MCF 10A (cell line): ENCODE results near the gene TMEM150C. TPM values are rescaled to one million over a fixed set of nuclear protein-coding genes. Genes with fewer than 3 reads are reported as not detected.

ENCODE experiments used
- BruUV-seq: library from RNA; stranded (reverse); fragments of 400-500 nt; replicated peaks from 2 replicates; lab custom pipeline; 2021; lab: Mats Ljungman, UMichigan
- CTCF ChIA-PET: fragments of 300-600 bp; sonication (Branson Sonifier 250); formaldehyde crosslinking; extraction: SDS; loops from one replicate; lab custom pipeline; 2021; ENCODE audit warnings: antibody characterized with exemption, inconsistent platforms; lab: Yijun Ruan, JAX
- POLR2A ChIA-PET: fragments of 300-600, 350-650 bp; sonication (Branson Sonifier 250); formaldehyde crosslinking; extraction: SDS; loops from one replicate; lab custom pipeline; 2020; ENCODE audit warnings: antibody characterized with exemption, inconsistent platforms; lab: Yijun Ruan, JAX
- DNase-seq: peaks from one replicate; pipeline ENCODE4 v3.0.0-alpha.2; 2018; ENCODE audit not compliant: unreplicated experiment
- H3K27ac Mint-ChIP-seq: one replicate; pipeline ENCODE4 v1.8.0; 2022; ENCODE audit warnings: mild to moderate bottlenecking, low read depth, mixed read lengths; ENCODE audit not compliant: unreplicated experiment
- H3K27me3 Mint-ChIP-seq: one replicate; pipeline ENCODE4 v1.8.0; 2022; ENCODE audit warnings: mixed read lengths; ENCODE audit not compliant: insufficient read depth, unreplicated experiment
- H3K36me3 Mint-ChIP-seq: one replicate; pipeline ENCODE4 v1.8.0; 2022; ENCODE audit warnings: mild to moderate bottlenecking, moderate library complexity, mixed read lengths; ENCODE audit not compliant: insufficient read depth, unreplicated experiment
- H3K4me1 Mint-ChIP-seq: one replicate; pipeline ENCODE4 v1.8.0; 2022; ENCODE audit warnings: mixed read lengths; ENCODE audit not compliant: insufficient read depth, unreplicated experiment
- H3K4me3 Mint-ChIP-seq: one replicate; pipeline ENCODE4 v1.8.0; 2022; ENCODE audit warnings: mild to moderate bottlenecking, moderate library complexity, mixed read lengths; ENCODE audit not compliant: unreplicated experiment
- H3K9me3 Mint-ChIP-seq: one replicate; pipeline ENCODE4 v1.8.0; 2022; ENCODE audit warnings: mixed read lengths; ENCODE audit not compliant: unreplicated experiment
- intact Hi-C: fragments of 100-400 bp; cut with micrococcal nuclease; formaldehyde crosslinking; loops from 2 replicates; pipeline ENCODE4 v1.14.1; 2022
- total RNA-seq: library from RNA; stranded (reverse); gene quantifications from 2 replicates; pipeline ENCODE4 v1.2.3, GENCODE V29; 2022
- TF ChIP-seq, protein P1 (sequence below): fragments of 200-600 bp; IDR thresholded peaks from one replicate; pipeline ENCODE4 v1.8.0; 2022; ENCODE audit warnings: antibody characterized with exemption, mild to moderate bottlenecking; ENCODE audit not compliant: unreplicated experiment

The TMEM150C gene
- total RNA-seq, 1 experiment from 2014 or later, result not detected

- no peaks in the 10 kb centered on the region for H3K27me3 Mint-ChIP-seq
- ChIA-PET CTCF (interaction anchor here (1.1 to 1.5 kb wide), 4 partner anchors 8 to 88 kb away, joined by 3 to 5 read pairs (median 3); no protein-coding TSS in a partner anchor), POLR2A (interaction anchor here (0.6 to 5.8 kb wide), 11 partner anchors 8 to 462 kb away, joined by 3 to 91 read pairs (median 5); partner anchors contain the start of genes ENOPH1, HNRNPD and HNRNPDL)
- peaks cover 33% of the 10 kb centered on the region for H3K4me1 Mint-ChIP-seq
- H3K9me3 Mint-ChIP-seq, result no peaks in the 10 kb centered on the region
- TF ChIP-seq, protein P1, sequence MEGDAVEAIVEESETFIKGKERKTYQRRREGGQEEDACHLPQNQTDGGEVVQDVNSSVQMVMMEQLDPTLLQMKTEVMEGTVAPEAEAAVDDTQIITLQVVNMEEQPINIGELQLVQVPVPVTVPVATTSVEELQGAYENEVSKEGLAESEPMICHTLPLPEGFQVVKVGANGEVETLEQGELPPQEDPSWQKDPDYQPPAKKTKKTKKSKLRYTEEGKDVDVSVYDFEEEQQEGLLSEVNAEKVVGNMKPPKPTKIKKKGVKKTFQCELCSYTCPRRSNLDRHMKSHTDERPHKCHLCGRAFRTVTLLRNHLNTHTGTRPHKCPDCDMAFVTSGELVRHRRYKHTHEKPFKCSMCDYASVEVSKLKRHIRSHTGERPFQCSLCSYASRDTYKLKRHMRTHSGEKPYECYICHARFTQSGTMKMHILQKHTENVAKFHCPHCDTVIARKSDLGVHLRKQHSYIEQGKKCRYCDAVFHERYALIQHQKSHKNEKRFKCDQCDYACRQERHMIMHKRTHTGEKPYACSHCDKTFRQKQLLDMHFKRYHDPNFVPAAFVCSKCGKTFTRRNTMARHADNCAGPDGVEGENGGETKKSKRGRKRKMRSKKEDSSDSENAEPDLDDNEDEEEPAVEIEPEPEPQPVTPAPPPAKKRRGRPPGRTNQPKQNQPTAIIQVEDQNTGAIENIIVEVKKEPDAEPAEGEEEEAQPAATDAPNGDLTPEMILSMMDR, result no peak
- peak overlapping the region; percentile 63 for H3K27ac Mint-ChIP-seq
- peak overlapping the region; percentile 45 for H3K4me3 Mint-ChIP-seq
- peak; percentile 91 for DNase-seq
- no TSS peak for BruUV-seq
- peaks cover 40% of the 10 kb centered on the region for H3K36me3 Mint-ChIP-seq
- intact Hi-C loops, result no loop called here
These were observed 124.3 kb downstream of the TMEM150C start for GRCh38 chr4:82437285-82438005.

DNA sequence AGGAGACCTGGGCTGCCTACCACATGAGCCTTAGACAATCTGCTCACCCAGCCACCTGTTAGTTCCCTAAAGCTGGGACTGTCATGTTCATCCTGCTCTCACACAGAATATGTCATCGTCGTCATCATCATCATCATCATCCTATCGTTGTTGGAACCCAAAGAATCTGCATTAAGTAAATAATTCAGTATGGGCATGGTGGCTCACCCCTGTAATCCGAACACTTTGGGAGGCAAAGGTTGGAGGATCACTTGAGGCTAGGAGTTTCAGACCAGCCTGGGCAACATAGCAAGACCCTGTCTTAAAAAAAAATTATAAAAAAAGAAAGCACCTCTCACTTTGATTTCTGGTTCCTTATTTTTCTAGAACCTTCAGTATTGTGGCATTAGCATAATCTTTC lies 125.0 kb downstream of the TMEM150C start:
- Mint-ChIP-seq H3K27me3 (no peaks in the 10 kb centered on the region), H3K4me3 (no peak overlapping the region), H3K36me3 (peaks cover 35% of the 10 kb centered on the region), H3K9me3 (no peaks in the 10 kb centered on the region), H3K4me1 (peaks cover 33% of the 10 kb centered on the region), H3K27ac (peak overlapping the region; percentile 63)
- DNase-seq, result no peak
- TF ChIP-seq, protein P1, result no peak
- POLR2A ChIA-PET, result interaction anchor here (1.6 to 5.8 kb wide), 6 partner anchors 7 to 462 kb away, joined by 5 to 91 read pairs (median 12); partner anchors contain the start of genes ENOPH1, HNRNPD and HNRNPDL
- intact Hi-C loops, result no loop called here
- CTCF ChIA-PET, result interaction anchor here (0.7 to 1.5 kb wide), 5 partner anchors 8 to 88 kb away, joined by 3 to 5 read pairs (median 3); no protein-coding TSS in a partner anchor
- BruUV-seq, result no TSS peak

- Mint-ChIP-seq H3K4me3 (no peak overlapping the region), H3K36me3 (peaks cover 32% of the 10 kb centered on the region), H3K9me3 (no peaks in the 10 kb centered on the region), H3K27ac (no peak overlapping the region), H3K4me1 (peaks cover 32% of the 10 kb centered on the region), H3K27me3 (no peaks in the 10 kb centered on the region)
- TF ChIP-seq, protein P1, result no peak
- POLR2A ChIA-PET, result interaction anchor here (0.7 to 4.2 kb wide), 4 partner anchors 57 to 524 kb away, joined by 3 to 17 read pairs (median 11); partner anchors contain the start of gene HNRNPD
- no TSS peak for BruUV-seq
- DNase-seq, result no peak
- CTCF ChIA-PET, result interaction anchor here (0.6 to 0.8 kb wide), 3 partner anchors 8 to 71 kb away, joined by 3 to 4 read pairs (median 4); no protein-coding TSS in a partner anchor
- intact Hi-C loops, result no loop called here
These were observed 125.7 kb downstream of the TMEM150C start for GRCh38 chr4:82436130-82436529.

DNA sequence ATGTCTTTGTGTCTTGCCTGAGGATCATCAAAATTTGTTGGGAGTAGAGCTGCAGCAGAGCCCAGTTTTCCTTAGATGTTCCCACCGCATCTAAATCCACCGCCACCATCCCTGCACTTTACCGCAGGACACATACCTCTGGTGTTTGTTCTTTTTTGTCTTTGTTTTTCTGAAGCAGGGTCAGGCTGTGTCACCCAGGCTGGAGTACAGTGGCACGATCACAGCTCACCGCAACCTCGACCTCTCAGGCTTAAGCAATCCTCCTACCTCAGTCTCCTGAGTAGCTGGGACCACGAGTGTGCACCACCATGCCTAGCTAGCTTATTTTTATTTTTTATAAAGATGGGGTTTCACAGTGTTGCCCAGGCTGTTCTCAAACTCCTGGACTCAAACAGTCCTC lies 126.8 kb downstream of the TMEM150C start:
- POLR2A ChIA-PET, result interaction anchor here (0.5 to 1.1 kb wide), 4 partner anchors 10 to 454 kb away, joined by 3 to 4 read pairs (median 3); no protein-coding TSS in a partner anchor
- H3K27me3 Mint-ChIP-seq, result no peaks in the 10 kb centered on the region
- H3K4me1 Mint-ChIP-seq, result peaks cover 23% of the 10 kb centered on the region
- no TSS peak for BruUV-seq
- H3K4me3 Mint-ChIP-seq, result no peak overlapping the region
- TF ChIP-seq, protein P1, result no peak
- peaks cover 43% of the 10 kb centered on the region for H3K36me3 Mint-ChIP-seq
- CTCF ChIA-PET, result interaction anchor here (0.7 to 1.1 kb wide), 3 partner anchors 32 to 434 kb away, joined by 3 read pairs; no protein-coding TSS in a partner anchor
- intact Hi-C loops, result no loop called here
- no peak overlapping the region for H3K27ac Mint-ChIP-seq
- no peaks in the 10 kb centered on the region for H3K9me3 Mint-ChIP-seq
- DNase-seq, result no peak
